ENCODE data around the gene ITPKB.
A peak's percentile ranks its signal among the peaks of the same experiment; 100 is the strongest.

The ITPKB gene

GRCh38 chr1:226702957-226703831, 35.9 kb downstream of the ITPKB start:
- peak; percentile 68 to 86 (median 74) for DNase-seq

DNA sequence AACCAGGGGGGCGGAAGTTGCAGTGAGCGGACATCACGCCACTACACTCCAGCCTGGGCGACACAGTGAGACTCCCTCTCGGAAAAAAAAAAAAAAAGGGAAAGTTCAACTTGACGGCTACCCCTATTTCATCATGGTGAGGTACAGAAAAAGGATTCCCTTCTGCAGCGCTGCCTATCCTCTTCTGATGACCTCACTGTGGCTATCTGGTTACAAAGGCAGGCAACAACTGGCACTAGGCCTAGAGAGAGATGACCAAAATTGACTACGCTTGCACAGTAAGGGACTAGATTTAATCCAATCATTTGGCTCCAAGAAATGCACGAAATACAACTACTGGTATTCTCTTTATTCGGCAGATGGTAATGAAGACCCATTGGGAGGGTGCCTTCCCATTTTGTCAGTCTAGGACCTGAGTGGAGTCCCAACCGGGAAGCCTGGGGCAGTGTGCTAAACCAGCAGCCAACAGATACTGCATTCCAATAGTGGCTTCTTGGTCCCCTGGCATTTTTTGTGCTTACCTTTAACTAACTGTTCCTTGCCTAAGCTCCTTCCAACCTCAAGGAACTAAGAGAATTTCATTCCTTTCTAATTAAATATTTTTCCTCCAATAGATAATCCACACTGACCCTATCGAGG, 36.6 kb downstream of the ITPKB start:
- no peak for DNase-seq

- DNase-seq, result no peak
Measured at GRCh38 chr1:226700861-226701260, 38.2 kb downstream of the ITPKB start.

DNA sequence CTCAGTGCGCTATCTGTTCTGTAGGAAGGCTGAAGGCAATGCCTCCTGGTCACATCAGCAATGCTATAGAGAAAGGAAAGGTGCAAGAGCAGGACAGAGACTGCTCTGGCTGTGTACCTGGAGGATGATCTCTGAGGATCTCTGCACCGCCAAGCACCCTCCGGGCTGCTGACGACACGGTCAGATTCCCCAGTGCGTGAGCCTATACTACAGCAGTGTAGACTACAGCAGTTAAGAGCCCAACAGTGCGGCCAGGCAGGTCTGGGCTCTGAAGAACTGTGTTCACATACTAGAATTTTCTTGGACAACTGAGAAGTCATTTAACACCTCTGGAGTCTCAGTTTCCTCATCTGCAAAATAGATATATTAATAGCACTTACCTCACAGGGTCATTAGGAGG, 39.9 kb downstream of the ITPKB start:
- DNase-seq, result no peak

- no peak for DNase-seq
Measured at GRCh38 chr1:226698659-226699058, 40.4 kb downstream of the ITPKB start.

DNA sequence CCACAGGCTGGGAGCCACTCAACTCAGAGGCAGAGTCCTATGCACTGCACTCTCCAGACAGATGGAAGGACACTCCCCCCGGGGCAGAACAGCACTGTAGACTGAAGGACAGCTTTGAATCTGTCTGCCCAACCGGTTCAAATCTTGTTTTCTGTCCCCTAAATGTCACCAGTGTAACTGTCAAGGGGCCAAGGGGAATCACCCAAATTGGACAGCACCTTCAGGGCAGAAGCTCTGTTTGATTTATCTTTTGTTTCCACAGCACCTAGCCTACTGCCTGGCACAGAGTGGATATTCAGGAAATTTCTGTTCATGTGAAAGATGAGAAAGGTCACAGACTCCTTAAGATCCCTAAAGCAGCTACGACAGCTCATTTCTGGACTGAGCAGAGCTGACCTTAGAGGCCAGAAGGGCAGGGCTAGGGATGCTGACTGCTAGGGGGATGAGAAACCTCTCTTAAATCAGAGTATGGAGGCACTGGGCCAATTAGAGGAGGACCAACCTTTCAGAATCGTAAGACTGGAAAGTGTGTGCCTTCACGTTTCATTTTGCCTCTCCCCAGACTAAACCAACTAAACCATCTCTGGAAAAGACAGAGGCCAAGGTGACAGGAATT, 41.0 kb downstream of the ITPKB start:
- no peak for DNase-seq

DNA sequence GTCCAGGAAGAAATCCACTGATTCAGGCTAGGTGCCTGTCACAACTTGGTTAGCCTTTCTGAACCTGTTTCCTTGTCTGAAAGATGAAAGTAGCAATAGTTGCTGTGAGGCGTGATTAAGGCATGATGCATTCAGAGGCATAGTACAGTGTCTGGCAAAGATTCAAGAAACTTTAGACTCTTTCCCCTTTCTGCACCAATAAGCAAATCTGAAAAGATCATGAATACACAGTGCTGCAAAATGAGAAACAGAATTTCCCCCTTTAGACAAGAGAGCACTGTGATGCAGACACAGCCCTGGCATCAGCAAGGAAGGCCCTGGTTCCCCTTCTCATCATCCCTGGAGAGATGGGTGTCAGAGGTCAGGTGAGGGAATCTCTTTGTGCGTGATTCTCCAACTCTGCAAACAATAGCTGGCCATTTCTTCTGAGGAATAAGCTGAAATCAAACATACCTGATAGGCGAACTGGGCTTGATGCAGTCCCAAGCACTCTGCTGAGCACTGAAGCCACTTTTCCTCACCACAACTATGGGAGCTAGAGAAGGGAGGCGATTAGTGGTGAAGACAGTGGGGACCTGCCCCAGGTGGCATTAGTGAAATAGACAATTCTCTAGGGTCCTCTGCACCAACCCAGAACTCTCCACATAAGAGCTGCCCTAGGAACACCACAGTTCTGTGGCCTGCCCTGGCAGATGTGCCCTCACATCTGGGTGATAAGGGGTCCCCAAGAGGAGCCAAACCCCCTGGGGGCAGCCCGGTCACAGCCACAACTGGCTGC, 41.7 kb downstream of the ITPKB start:
- DNase-seq, result no peak

- DNase-seq, result no peak
Measured at GRCh38 chr1:226696547-226696946, 42.5 kb downstream of the ITPKB start.

DNA sequence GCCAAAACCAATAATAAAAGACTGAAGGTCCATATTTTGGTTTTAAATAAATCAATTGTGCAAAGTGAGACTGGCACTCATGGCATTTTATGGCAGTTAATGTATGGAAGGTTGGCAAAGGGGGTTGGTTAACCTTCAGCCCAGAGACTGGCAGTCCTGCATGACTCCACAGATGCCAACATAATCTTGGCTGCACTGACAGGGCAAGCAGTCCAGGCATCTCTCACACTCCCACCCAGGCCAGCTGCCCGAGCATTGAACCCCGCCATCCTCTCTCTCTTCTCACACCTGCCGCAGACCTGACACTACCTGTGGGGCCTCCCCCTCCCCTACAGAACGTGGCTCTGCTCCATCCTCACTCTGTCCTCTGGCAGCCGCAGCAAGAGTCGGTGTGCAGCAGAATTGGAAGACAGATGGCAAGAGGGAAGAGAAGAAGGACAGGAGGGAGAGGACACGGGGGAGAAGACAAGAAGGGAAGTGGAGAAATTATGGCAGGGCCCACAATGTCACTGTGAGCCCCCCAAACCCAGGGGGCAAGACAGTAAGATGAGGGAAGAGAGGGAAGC, 43.7 kb downstream of the ITPKB start:
- no peak for DNase-seq

DNA sequence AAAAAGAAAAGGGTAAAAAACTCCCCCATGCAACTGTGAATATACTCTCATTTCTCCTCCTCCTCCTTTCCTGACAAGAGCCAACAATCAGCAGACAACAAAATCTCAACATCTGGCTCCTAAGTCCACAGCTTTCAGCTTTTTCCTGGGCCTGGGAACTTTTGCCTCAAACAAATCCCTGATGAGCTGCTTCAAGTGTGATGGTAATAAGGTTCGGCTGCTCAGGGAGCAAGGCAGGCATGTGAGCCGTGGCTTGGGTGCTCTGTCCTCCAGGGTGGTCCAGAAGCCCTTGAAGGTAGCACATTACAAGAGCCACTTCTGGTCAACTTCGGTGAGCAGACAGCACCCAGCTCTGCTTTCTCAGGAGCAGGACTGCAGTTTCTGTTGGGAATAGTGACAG, 46.3 kb downstream of the ITPKB start:
- DNase-seq, result no peak

DNA sequence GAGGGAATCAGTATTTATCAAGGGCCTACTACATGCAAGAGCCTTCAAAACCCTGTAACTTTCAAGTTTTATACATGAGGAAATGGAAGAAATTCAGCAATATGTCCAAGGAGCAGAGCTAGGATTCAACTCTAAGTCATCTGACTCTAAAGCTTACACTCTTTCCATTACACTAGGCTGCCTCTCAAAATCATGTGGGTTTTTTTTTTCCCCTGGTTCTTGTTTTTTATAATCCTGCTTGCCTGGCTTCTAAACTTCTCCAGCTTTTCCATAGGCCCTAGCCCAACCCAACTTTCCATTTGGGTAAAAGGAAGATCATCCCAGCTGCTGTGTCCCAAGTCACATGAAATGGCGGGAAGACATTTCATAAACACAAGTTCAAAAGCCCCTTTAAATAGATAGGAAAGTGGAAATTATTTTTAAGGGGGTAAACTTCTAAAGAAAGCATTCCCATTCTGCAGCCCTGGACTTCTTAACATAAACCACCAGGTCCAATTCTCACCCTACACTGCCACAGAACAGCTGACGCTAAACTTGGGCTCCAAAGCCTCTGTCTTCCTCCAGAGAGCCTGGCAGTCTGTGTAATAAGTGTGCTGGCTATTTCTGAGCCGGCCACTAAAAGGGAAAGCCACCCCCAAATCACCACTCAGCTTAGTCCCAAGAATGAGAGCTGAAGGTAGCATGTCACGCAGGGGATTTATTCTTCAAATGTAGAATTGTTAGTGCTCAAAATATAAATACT, 46.9 kb downstream of the ITPKB start:
- no peak for DNase-seq

GRCh38 chr1:226691247-226691646, 47.8 kb downstream of the ITPKB start:
- peak in 3 of 5 donors; percentile 47 to 60 (median 57) for DNase-seq

DNA sequence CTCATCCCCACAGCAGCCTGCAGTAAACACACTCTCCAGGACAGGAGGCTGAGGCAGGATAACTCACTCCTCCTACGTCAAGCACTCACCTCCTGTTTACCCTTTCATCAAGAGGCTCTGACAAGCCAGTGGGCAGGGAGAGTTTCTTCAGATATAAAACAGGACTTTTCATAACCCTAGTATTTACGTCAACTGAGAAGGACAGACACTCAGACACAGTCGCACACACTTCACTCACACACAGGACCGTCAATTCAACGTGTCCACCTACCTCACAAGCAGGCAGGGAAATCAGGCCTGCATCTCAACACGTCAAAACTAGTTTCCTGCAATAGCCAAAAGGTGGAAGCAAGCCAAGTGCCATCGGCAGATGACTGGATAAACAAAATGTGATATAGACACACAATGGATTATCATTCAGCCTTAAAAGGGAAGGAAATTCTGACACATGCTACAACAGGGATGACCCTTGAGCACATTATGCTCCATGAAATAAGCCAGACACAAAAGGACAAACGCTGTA, 48.6 kb downstream of the ITPKB start:
- peak in 4 of 5 donors; percentile 44 to 69 (median 60) for DNase-seq

DNA sequence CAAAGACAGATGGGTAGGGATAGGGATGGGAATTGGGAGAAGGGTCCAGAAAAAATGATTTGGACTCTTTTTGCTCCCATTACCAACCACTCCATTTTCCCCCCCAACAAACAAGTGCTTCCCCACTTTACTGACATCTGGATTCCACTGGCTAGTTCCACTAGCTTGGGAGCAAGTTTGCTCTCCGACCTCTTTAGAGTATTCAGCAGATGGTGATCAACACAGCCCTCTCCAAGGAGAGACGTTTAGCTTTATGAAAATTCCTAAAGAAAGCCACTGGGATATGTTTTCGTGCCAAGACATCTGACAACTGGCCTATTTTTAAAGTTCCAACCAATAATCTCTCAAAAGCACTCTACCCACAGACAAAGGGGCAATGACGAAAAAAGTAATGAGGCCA, 50.3 kb downstream of the ITPKB start:
- DNase-seq, result no peak

DNA sequence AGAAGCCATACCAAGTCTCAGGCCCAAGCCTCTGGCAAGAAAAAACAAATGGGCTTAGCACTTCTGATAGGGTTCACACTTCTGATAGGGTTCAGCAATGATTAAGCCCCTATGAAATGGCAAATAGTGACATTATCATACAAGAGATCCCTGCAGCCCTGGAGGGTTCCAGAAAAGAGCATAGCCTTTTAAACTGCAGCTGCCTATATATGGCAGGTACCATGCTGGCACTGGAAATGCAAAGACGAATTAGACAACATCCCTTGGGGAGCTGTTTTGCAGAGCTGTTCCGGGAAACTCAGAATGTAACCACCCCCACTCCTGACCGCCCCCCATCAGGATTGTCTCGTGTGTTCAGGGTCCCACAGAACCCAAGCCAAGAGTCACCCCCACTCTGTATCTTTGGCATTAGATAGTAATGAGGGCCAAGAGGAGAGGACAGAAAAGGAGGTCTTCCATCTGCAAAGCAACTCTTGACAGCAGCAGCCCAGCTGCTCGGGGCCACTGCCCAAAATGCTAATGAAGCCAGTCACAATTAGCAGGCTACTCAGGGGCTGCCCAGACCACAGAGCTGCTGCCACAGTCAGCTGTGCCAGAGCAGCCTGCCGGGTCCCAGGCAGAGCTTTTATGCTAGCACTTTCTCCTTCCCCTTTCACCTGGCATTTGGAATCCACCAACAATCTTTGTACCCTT, 50.9 kb downstream of the ITPKB start:
- no peak for DNase-seq

- peak in 4 of 5 donors; percentile 33 to 52 (median 42) for DNase-seq
Measured at GRCh38 chr1:226687426-226687825, 51.7 kb downstream of the ITPKB start.

GRCh38 chr1:226686440-226687425, 52.3 kb downstream of the ITPKB start:
- no peak for DNase-seq

DNA sequence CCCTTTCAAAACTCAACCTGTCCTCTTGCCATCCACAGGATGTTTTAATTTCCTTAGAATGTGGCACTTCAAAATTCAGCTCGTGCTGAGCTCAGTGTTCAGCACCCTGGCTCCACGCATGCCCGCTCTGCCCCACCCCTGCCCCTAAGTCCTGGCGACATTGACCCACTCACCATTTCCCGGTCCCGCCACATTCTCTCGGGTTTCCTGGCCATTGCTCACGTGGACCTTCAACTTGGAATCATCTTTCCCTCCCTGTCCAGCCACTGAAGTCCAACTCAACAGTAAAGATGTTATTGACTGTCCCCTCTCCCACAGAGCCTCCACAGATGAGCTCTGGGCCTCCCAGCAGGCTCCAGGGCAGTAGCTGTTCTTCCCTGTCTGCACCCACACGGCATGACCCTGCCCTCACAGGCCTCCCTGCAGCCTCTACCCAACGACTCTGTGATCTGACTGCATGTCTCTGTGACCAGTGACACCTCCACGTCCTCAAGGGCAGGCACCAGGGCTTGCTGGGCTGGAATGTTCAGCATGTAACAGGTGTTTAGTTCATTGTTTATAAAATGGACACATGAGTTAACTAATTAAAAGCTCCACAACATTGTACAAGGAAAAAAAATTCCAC, 53.8 kb downstream of the ITPKB start:
- DNase-seq, result no peak

DNA sequence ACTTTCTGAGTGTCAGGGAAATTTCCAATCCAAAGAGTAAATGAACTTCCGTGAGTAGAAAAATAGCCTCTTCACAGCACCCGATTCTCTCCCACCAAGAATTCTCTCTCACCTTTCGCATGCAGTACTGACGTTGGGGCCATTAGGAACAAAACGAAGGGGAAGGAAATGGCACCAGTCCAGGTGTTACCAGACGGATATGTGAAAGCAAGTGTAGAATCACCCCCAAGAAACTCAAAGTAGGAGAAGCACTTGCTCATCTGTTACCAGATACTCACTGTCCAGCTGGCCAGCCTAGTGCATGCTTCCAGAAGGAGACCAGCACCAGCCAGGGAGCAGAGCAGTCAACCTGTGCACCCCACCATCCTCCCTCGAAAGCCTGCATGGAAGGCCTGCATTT, 55.1 kb downstream of the ITPKB start:
- DNase-seq, result no peak

Data from T-helper 1 cell (primary cell).